HG02943 (cell line): Measurements from ENCODE around the gene UBN2.

Experiments
- ATAC-seq: cut with Tn5 transposase; IDR thresholded peaks from one replicate; pipeline ENCODE4 v1.9.1; 2021; ENCODE audit warnings: mild to moderate bottlenecking, low read depth, moderate library complexity; ENCODE audit not compliant: unreplicated experiment

Gene UBN2

DNA sequence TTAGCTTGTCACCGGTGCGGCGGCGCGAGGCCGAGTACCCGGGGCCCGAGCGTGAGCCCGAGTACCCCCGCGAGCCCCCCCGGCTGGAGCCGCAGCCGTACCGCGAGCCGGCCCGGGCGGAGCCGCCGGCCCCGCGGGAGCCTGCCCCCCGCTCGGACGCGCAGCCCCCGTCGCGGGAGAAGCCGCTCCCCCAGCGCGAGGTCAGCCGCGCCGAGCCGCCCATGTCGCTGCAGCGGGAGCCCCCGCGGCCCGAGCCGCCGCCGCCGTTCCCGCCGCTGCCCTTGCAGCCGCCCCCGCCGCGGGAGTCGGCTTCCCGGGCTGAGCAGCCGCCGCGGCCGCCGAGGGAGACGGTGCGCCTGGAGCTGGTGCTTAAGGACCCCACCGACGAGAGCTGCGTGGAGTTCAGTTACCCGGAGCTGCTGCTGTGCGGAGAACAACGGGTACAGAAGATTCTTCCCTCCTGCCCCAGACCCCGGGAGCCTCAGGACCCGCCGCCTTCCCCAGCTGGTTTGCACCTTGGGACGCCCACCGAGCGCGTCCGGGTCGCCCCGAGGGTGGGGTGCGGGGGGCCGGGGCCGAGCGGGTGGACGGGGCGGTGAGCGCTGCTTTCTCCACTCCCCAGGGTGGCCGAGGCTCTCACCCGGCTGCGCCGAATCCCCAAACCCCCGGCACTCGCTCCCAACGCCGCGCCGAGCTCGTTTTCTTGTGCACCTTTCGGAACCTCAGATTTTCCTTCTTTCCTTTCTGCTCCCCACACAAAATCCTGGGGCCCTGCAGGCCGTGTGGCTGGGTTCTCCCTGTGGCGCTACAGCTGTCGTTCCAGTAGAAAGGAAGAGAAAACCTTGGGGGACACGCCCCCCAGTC, 708 bp downstream of the UBN2 start:
- peak; percentile 10 for ATAC-seq

DNA sequence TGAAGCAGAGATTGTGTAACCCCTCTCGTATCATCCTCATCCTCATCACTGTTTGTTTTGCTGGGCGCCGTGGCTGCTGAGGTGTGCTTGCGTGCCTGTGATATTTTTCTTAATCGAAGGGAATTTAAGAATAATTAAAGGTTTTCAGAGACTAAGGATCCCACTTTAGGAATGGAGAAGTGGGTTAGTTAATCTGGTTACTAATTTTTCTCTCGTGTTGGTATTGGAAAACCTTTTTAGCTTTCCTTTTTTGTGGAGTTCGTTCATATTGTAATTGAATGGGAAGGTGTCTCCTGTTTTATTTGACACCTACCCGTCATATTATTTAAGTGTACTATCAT, 1.3 kb downstream of the UBN2 start:
- ATAC-seq, result no peak

DNA sequence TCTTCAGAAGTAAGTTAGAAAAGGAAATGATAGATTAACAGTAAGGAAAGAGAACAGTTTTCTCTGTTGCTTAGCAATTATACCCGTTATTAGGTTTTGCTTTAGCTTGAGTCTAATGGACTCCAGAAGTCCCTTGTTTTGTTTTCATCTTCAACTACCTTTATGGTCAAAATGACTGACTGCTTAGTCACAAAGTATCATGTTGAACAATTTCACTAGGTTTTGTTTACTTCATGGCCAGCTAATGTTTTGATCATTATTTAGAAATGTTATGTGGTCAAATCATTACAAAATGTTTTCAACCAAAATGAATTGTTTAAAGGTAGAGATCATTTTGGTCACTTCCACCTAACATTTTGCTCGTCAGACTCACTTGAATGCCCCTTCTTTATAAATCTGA, 1.9 kb downstream of the UBN2 start:
- ATAC-seq, result no peak

DNA sequence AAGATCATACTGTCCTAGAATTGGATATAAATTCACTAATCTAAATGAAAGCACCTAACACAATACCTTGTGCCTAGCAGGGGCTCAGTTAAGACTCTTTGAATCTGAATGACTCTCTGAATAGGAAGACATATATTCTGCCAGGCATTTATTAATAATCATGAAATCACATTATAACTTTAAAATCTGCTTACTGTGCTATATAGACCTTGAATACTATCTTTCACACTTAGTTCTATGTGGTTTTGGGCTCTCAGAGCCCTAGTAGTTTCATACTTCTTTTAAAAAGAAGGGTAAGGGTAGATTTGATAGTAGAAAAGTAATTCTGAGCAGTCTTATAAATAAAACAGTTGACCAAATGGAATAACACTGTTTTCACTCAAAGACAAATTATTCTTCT, 10.2 kb downstream of the UBN2 start:
- no peak for ATAC-seq

DNA sequence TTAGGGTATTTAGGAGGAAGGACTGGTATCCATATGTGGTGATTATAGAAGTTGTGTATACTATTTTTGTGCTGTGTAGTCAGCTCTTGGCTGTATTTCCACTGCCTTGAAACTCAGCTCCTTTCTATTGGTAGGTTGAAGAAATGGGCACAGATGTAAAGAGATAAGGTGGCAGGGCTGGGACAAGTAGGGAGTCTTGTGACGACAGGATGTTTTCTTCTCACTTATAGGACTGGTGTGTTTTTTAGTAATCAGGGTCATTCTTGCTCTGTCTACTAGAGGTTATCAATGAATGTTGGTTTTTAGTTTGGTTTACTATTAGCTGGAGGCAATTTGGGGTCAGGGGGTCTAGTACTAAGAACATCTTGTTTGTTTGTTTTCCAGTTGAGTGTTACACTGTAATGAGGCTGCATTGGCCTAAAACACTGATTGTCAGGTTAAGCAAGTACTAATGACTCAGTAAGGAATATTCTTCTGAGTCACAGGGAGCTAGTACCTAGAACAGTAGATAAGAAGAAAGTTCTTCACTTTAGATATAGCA, 11.8 kb downstream of the UBN2 start:
- no peak for ATAC-seq

DNA sequence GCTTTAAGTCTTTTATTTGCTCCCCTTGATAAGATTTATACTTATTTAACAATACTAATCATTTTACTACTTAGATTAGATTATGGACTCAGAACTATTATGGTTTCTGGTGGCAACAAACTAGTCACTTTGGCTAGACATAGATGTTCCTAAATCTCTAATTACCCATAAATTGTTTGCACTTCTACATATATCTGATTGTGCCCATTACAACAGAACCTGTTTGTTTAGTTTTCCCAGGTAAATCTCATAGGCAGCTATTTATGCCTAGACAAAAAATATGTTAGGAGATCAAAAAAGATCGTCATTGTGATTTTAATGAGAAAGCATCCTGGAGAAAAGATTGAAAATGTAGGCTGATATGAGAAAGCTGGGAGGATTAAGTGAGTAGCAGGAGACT, 14.4 kb downstream of the UBN2 start:
- no peak for ATAC-seq

DNA sequence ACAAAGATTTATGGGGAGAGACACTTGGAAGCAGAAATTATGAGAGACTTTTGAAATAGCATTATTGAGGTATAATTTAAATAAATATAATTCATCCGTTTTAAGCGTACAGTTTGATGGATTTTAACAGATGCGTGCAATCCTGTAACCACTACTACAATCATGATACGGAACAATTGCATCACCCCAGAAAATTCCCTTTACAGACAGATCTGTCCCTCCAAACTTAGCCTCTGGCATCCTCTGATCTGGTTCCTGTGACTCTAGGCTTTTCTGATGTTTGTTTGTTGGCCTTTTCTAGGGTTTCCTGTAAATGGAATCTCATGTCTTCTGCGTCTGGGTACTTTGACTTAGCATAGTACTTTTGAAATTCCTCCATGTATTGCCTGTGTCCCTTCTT, 15.5 kb downstream of the UBN2 start:
- no peak for ATAC-seq

DNA sequence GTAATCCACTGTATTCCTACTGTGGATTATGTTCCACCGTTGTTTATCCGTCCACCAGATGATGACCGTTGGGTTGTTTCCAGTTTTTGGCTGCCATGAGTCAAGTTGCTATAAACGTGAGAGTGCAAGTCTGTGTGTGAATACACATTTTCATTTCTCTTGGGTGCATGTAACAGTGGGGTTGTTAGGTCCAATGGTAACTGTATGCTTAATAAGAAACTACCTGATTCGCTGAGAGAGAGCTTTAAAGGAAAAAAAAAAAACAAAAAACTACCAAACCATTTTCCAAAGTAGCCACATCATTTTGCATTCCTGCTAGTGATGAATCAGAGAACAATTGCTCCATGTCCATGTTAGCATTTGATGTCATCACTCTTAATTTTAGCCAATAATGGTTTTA, 15.9 kb downstream of the UBN2 start:
- ATAC-seq, result no peak

DNA sequence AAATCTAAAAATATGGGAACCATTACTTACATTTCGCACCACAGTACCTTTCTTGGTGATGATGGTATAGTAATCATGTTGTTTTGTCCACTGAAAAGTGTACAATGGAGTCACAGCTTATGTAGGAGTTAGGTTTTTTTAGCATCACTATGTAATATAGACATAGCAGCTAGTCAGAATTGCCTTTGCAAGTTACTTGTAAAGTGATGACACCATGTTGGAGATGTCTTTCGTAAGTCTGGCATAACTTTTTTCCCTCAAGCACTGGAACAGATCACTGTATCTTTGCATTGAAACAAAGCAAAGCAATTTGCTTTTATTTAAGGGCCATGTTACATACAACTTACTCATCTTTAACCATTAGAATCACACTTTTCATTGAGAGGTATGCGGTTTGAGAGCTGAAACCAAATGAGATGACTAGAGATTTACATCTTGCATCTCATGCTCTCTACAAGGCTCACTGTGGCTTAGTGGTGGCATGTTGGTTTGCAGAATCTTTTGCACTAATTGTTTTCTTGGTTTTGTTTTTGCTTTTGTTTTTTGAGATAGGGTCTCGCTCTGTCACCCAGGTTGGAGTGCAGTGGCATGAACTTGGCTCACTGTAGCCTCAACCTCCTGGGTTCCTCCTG, 18.3 kb downstream of the UBN2 start:
- no peak for ATAC-seq

DNA sequence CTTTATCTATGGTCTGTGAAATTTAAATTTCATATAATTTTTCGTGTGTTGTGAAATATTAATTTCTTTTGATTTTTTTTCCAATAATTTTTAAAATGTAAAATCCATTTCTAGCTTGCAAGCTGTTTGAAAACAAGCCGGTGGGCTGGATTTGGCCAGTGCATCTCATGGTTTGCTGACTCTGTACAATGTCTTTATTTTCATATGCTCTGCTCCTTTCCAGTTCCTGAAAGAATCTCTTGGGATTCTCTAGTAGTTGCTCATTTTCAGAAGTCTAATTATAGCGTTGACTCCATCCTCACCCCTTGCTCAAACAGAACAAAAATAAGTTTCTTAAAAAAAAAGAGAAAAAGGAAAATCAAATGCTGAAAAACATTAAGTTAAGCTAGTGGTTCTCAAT, 21.4 kb downstream of the UBN2 start:
- ATAC-seq, result no peak

DNA sequence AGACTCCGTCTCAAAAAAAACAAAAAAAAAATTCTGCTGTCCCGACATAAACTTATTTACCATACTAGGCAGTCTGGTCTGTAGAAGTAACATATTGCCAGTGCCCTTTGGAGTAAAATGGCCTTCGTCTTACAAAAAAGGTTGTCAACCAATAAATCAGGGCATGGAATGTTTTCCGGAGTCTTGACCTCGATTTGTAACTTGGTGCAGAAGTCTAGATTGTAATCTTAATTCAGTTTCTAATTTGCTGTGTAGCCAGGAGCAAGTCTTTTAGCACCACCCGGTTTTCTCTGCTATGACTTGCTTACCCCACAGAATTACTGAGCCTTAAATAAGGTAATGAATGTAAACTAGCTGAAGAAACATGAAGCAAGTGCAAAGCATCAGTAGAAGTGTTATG, 23.2 kb downstream of the UBN2 start:
- no peak for ATAC-seq

DNA sequence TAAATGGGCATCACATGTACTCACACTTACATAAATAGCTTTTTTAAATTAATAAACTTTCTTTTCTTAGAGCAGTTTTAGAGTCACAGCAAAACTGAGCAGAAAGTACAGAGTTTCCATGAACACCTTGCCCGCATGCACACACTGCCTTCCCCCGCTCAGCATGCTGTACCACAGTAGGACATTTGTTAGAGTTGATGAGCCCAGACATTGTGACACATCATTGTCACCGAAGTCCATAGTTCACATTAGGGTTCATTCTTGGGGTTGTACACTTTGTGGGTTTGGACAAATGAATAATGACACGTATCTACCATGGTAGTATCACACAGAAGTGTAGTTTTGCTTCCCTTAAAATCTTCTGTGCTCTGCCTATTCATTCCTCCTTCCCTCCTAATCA, 23.7 kb downstream of the UBN2 start:
- ATAC-seq, result no peak

DNA sequence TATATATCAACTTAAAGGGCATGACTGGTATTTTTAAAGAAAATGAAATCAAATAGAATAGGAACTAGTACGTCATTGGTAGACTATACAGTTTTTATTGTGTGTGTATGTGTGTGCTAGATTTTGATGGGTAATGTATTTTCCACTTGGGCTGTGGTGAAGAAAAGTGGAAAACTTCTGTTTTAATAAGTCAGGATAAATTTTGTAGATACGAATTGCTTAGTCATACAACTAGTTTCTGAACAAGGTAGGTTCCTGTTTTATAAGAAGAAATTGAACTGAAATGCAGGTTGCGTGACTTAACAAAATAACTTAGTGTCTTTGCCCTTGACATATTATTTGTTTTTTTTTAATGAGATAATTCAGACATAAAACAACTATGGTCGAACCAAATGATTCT, 24.3 kb downstream of the UBN2 start:
- ATAC-seq, result no peak

DNA sequence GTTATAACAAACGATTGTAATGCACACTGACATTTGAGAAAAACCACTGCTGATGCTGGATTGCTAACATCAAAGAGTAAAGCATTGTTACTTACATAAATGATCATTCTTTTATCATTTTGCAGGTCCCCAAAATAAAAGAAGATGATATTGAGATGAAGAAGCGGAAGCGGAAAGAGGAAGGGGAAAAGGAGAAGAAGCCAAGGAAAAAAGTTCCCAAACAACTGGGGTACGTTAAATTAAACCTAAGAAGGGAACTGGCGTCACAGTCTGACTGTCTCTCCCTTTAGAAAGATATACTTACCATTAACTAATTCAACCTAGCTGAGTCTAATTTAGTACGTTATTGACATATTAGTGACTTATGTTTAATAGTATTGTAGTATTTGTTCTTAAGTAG, 28.1 kb downstream of the UBN2 start:
- no peak for ATAC-seq

DNA sequence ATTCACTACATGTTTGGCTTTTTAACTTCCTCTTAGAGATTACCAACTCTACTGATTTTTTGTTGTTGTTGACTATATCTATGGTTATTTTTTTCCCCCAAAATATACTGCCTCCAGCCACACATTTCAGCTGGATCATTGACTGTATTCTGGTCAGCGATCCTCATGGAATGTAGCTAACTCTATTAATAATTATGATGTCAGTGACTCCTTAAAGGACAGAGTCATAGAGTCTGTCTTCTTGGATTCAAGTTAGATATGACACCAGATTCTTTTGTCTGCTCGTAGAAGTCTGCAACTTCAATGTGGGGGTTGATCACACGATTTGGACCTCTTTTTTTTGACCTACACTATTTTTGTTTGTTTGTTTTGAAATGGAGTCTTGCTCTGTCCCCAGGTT, 33.2 kb downstream of the UBN2 start:
- ATAC-seq, result no peak

DNA sequence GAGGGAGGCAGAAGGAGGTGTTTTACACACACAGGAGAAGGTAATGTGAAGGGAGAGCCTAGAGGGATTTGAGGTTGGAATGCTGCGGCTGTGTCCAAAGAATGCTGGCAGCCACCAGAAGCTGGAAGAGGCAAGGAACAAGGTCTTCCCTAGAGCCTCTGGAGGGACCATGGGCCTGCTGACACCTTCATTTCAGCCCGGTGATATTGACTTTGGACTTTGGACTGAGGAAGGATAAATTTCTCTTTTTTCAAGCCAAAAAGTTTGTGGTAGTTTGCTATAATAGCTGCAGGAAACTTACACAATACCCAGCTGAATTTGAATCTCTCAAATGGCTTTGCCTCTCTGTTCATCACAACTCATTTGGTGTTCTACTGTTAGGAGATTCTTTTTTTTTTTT, 34.6 kb downstream of the UBN2 start:
- no peak for ATAC-seq

DNA sequence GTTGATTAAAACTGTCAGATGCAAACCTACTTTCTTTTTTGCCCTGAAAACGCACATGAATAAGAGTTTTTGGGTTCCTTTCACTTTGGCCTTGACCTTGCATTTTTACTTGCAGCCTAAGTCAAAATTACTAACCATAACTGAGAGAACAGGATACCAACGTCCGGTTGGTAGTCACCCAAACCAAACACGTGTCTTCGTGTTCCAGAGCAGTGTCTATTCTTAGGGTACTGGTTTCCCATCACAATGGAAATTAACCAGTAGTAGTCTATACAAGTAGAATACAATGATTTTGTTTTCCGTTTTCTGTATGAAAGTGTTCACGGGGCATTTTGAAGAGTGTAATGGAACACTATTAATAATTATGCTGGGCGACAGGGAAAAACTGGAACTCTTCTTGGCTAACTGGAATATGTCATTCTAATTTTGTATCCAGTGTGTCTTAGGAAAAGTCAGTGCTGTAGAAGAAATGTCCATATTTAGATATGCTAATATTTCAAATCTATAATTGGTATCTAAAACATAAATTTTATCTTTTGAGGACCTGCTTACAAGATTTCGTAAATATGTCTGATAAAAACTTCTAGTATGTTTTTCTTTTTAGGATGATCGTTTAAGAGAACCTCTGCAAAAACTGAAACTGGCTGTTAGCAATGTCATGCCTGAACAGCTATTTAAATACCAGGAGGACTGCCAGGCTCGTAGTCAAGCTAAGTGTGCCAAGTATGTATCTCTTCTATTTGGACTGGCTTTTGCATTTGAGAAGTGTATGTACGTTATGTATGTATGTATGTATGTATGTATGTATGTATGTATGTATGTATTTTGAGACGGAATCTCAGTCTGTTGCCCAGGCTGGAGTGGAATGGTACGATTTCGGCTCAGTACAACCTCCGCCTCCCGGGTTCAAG, 40.9 kb downstream of the UBN2 start:
- no peak for ATAC-seq

DNA sequence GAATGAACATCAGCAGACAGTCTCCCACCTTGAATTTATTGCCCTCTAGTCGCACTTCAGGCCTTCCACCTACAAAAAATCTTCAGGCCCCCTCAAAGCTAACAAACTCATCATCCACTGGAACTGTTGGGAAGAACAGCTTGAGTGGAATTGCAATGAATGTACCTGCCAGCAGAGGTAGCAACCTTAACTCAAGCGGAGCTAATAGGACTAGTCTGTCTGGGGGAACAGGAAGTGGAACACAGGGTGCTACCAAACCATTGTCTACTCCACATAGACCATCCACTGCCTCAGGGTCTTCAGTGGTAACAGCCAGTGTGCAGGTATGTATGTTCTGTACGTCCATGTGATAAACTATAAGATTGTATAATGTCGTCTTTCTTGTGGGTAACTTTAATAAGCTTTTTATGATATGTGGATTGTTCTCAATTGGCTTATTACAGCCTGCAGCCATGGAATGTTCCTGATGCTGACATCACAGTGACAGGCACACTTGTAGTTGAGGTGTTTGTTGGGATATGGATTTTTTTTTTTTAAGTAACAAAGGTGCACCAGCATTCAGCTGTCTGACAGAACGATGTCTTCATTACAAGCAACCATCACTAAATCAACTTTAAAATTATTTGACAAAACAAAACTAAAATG, 53.3 kb downstream of the UBN2 start:
- no peak for ATAC-seq

DNA sequence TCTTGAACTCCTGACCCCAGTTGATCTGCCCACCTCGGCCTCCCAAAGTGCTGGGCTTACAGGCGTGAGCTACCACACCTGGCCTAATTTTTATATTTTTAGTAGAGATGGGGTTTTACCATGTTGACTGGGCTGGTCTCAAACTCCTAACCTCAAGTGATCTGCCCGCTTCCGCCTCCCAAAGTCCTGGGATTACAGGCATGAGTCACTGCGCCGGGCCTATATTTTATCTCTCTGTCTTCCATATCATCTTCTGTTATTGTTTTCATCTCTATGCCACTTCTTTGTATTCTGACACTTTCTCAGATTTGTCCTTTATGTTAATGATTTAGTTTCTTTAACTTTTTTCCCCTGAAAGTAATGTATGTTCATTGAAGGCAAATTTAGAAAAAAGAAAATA, 55.1 kb downstream of the UBN2 start:
- no peak for ATAC-seq

DNA sequence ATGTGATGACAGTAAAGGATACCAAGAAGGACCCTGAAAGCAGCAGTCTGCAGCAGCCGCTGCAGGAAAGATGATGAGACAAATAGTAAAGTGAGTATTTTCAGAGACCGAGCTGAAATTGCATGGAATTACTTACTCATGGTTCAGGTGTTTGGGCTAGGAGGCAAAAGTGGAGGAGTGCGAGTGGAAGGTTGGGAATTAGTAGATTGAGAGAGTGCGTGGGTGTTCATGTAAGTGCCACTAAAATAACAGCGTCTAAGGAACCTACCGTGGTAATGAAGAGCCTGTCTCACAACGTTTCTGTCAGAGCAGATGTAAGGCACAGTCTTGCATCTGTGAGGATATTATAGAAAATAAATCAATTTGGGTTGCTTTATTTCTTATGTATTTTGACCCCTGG, 61.8 kb downstream of the UBN2 start:
- no peak for ATAC-seq

DNA sequence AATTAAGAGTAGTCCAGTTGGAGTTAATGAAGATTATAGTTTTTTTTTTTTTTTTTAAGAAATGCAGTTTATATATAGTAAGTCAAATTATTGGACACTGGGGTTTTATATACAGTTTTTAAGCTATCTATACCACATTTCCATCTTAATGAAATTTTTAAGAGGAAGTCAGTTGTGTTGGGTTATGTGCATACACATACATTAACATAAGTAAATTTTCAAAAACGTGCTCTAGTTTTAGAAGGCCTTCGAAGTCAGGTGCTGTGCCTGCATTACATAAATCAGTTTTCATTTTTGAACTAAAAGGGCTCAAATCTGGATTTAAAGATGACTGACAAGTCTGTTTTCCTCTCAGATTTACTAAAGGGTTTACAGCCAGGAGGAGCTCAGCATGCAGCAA, 62.5 kb downstream of the UBN2 start:
- no peak for ATAC-seq
